Sigmoid colon (tissue), 4 donors: ENCODE measurements around the gene SNRNP35.

ENCODE experiments used
- EP300 ChIP-seq, 4 donors: sonication (generic); formaldehyde crosslinking; IDR thresholded peaks; one replicate each; pipeline ENCODE4 v1.6.1; 2017; ENCODE audit warnings: antibody characterized with exemption in 4 of 4
- POLR2A ChIP-seq, 2 donors: fragments of 450-650 bp; IDR thresholded peaks; one replicate each; pipeline ENCODE4 v1.6.1; 2016; ENCODE audit warnings: antibody characterized with exemption in 2 of 2, mild to moderate bottlenecking in 2 of 2, moderate library complexity in 2 of 2
- POLR2AphosphoS5 ChIP-seq, 4 donors: sonication (generic); formaldehyde crosslinking; IDR thresholded peaks; one replicate each; pipeline ENCODE4 v1.6.1; 2017; ENCODE audit warnings: antibody characterized with exemption in 4 of 4
- TF ChIP-seq, protein P1 (sequence below), 4 experiments: fragments of 450-650 bp in 3 of 4; fragments of 200-600 bp in 1 of 4; IDR thresholded peaks; one replicate each; pipeline ENCODE4 v1.5.1; 2016 to 2019; ENCODE audit warnings: antibody characterized with exemption in 4 of 4, mild to moderate bottlenecking in 3 of 4, moderate library complexity in 2 of 4

DNA sequence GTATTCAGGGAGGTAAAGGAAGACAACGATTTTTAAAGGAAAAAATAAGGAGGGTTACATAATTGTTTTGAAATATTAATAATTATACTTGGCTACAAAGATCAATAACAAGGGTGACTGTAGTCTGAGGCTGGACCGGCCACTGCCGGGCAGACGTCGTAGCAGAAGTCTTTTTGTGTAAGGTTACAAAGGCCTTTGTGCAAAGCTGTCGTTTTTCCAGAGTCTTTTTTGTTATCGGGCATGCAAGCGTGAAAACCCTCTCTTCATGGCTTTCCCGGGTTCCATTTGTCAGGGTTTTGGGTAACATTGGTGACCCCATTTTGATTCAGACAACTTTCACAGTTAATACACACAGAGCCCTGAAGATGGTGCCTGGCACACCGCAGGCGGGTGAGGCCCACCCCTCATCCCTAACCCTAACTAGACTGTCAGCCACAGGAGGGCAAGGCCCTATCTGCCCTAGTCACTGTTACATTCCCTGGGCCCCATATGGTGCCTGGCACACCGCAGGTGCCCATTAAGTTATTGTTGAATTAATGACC, 44.3 kb downstream of the SNRNP35 start:
- TF ChIP-seq, protein P1, sequence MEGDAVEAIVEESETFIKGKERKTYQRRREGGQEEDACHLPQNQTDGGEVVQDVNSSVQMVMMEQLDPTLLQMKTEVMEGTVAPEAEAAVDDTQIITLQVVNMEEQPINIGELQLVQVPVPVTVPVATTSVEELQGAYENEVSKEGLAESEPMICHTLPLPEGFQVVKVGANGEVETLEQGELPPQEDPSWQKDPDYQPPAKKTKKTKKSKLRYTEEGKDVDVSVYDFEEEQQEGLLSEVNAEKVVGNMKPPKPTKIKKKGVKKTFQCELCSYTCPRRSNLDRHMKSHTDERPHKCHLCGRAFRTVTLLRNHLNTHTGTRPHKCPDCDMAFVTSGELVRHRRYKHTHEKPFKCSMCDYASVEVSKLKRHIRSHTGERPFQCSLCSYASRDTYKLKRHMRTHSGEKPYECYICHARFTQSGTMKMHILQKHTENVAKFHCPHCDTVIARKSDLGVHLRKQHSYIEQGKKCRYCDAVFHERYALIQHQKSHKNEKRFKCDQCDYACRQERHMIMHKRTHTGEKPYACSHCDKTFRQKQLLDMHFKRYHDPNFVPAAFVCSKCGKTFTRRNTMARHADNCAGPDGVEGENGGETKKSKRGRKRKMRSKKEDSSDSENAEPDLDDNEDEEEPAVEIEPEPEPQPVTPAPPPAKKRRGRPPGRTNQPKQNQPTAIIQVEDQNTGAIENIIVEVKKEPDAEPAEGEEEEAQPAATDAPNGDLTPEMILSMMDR (IDR thresholded peaks at IDR 0.05) = no peak
- TF ChIP-seq POLR2AphosphoS5 (IDR thresholded peaks at IDR 0.05) (no peak), EP300 (IDR thresholded peaks at IDR 0.05) (no peak), POLR2A (IDR thresholded peaks at IDR 0.05) (no peak)
